Suprapubic skin (tissue), 4 donors: Measurements from ENCODE around the gene CISH.

ENCODE experiments used
- EP300 ChIP-seq: sonication (generic); formaldehyde crosslinking; IDR thresholded peaks from one replicate; pipeline ENCODE4 v1.6.1; 2017; ENCODE audit warnings: antibody characterized with exemption
- POLR2A ChIP-seq, 2 donors: fragments of 450-650 bp; IDR thresholded peaks; one replicate each; pipeline ENCODE4 v1.6.1; 2017; ENCODE audit warnings: antibody characterized with exemption in 2 of 2, mild to moderate bottlenecking in 2 of 2, moderate library complexity in 2 of 2
- POLR2AphosphoS5 ChIP-seq, 3 donors: sonication (generic); formaldehyde crosslinking; IDR thresholded peaks; one replicate each; pipeline ENCODE4 v1.6.1; 2017; ENCODE audit warnings: antibody characterized with exemption in 3 of 3
- TF ChIP-seq, protein P1 (sequence below), 2 donors: fragments of 200-600 bp in 1 of 2; fragments of 450-650 bp in 1 of 2; sonication (generic) in 1 of 2; IDR thresholded peaks; one replicate each; pipeline ENCODE4 v1.5.1; 2016 to 2019; ENCODE audit warnings: antibody characterized with exemption in 2 of 2, mild to moderate bottlenecking in 1 of 2, moderate library complexity in 1 of 2

- TF ChIP-seq, protein P1, sequence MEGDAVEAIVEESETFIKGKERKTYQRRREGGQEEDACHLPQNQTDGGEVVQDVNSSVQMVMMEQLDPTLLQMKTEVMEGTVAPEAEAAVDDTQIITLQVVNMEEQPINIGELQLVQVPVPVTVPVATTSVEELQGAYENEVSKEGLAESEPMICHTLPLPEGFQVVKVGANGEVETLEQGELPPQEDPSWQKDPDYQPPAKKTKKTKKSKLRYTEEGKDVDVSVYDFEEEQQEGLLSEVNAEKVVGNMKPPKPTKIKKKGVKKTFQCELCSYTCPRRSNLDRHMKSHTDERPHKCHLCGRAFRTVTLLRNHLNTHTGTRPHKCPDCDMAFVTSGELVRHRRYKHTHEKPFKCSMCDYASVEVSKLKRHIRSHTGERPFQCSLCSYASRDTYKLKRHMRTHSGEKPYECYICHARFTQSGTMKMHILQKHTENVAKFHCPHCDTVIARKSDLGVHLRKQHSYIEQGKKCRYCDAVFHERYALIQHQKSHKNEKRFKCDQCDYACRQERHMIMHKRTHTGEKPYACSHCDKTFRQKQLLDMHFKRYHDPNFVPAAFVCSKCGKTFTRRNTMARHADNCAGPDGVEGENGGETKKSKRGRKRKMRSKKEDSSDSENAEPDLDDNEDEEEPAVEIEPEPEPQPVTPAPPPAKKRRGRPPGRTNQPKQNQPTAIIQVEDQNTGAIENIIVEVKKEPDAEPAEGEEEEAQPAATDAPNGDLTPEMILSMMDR (IDR thresholded peaks at IDR 0.05): no peak
- TF ChIP-seq POLR2A (IDR thresholded peaks at IDR 0.05) (no peak), EP300 (no peak), POLR2AphosphoS5 (IDR thresholded peaks at IDR 0.05) (no peak)
Measured at GRCh38 chr3:50650018-50650417, 38.4 kb upstream of the CISH start.
